ENCODE results near the gene FOXQ1.

DNA sequence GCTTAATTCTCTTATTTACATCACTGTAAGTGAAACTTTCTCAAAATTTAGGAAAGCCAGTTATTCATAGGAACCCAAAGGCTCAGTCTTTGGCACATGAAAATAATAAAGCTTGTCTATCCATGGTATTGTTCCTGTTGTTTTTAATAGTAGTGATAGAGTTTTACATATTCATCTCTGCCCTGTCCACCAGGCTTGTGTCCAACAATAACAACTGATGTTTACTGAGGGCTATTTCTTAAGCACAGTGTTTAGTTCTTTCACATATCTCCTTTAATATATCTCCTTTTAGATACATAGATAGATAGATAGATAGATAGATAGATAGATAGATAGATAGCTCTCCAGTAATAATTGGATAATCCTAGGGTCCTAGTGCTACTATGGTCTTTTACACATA is 34.2 kb downstream of the FOXQ1 start:
- TF ChIP-seq GATA3 (IDR thresholded peaks at IDR 0.05; ENCODE audit: low read depth, low read length) (no peak), GATA2 (IDR thresholded peaks at IDR 0.05; ENCODE audit: low read depth, low read length) (no peak)

Measured in SH-SY5Y (cell line).